H1 (cell line): ENCODE data around the gene LRRN1. TPM values are rescaled to one million over a fixed set of nuclear protein-coding genes. Genes with fewer than 3 reads are reported as not detected.

Source experiments
- CTCF ChIA-PET: fragments of 300-600 bp; sonication (Branson Sonifier 250); formaldehyde crosslinking; loops from one replicate; lab custom pipeline; 2021; ENCODE audit not compliant: partially characterized antibody; lab: Charles Lee
- POLR2A ChIA-PET: fragments of 300-600 bp; sonication (Branson Sonifier 250); formaldehyde crosslinking; loops from one replicate; lab custom pipeline; 2021; ENCODE audit warnings: inconsistent platforms; ENCODE audit not compliant: partially characterized antibody; lab: Charles Lee
- DNase-seq, 2 experiments: peaks; one replicate each; pipeline versions ENCODE4 v3.0.0 to v3.0.0-alpha.2; 2010 to 2022; ENCODE audit warnings: low spot score in 2 of 2, low read depth in 1 of 2, mixed read lengths in 1 of 2
- FAIRE-seq: peaks from 2 replicates; lab custom pipeline; 2011; peaks lifted over from hg19 to GRCh38; lab: Jason Lieb, UNC
- H2AFZ ChIP-seq: 2 replicates; pipeline ENCODE4 v1.8.1; 2012; ENCODE audit warnings: low read length, inconsistent platforms
- H2AK5ac ChIP-seq: 2 replicates; pipeline ENCODE4 v1.6.1; 2013; ENCODE audit warnings: low read depth, low read length
- H2BK120ac ChIP-seq: replicated peaks from 2 replicates; pipeline ENCODE3; 2013; ENCODE audit warnings: low read depth, low read length, inconsistent platforms
- H2BK12ac ChIP-seq: 2 replicates; pipeline ENCODE4 v1.6.1; 2013; ENCODE audit warnings: low read depth, low read length
- H2BK15ac ChIP-seq: 2 replicates; pipeline ENCODE4 v1.6.1; 2013; ENCODE audit warnings: low read length
- H2BK20ac ChIP-seq: 2 replicates; pipeline ENCODE4 v1.6.1; 2013; ENCODE audit warnings: low read length
- H2BK5ac ChIP-seq: 2 replicates; pipeline ENCODE4 v1.6.1; 2013; ENCODE audit warnings: low read depth, low read length
- H3K14ac ChIP-seq: 2 replicates; pipeline ENCODE4 v1.6.1; 2013; ENCODE audit warnings: inconsistent platforms; ENCODE audit not compliant: insufficient read length
- H3K18ac ChIP-seq: 2 replicates; pipeline ENCODE4 v1.6.1; 2013; ENCODE audit warnings: low read length; ENCODE audit errors: extremely low read depth
- H3K23ac ChIP-seq: 2 replicates; pipeline ENCODE4 v1.6.1; 2013; ENCODE audit warnings: inconsistent platforms; ENCODE audit not compliant: insufficient read length
- H3K23me2 ChIP-seq: 2 replicates; pipeline ENCODE4 v1.6.1; 2013; ENCODE audit warnings: low read depth, low read length
- H3K27ac ChIP-seq: 2 replicates; pipeline ENCODE4 v1.6.1; 2011; ENCODE audit warnings: low read depth, low read length, inconsistent platforms
- H3K27me3 ChIP-seq, 4 experiments: replicated peaks in 1 of 4; 1 replicate in 1 of 4; 2 replicates in 3 of 4; pipeline versions ENCODE4 v1.6.1 to v1.8.1; 2011 to 2013; ENCODE audit warnings: low read length in 3 of 4, mild to moderate bottlenecking in 3 of 4, inconsistent platforms in 2 of 4, mixed read lengths in 2 of 4, moderate library complexity in 1 of 4; ENCODE audit not compliant: control insufficient read depth in 3 of 4, insufficient read depth in 3 of 4; ENCODE audit errors: extremely low read depth in 1 of 4
- H3K36me3 ChIP-seq, 4 experiments: 2 replicates each; pipeline versions ENCODE4 v1.6.1 to v1.8.1; 2011 to 2013; ENCODE audit warnings: mild to moderate bottlenecking in 4 of 4, low read length in 3 of 4, moderate library complexity in 2 of 4, control low read depth in 1 of 4, inconsistent platforms in 1 of 4; ENCODE audit not compliant: insufficient read depth in 4 of 4, control insufficient read depth in 2 of 4
- H3K4ac ChIP-seq: replicated peaks from 2 replicates; pipeline ENCODE3; 2013; ENCODE audit warnings: low read length, low read depth, mixed read lengths, inconsistent platforms; ENCODE audit not compliant: insufficient read length
- H3K4me1 ChIP-seq, 4 experiments: replicated peaks in 1 of 4; 1 replicate in 1 of 4; 2 replicates in 3 of 4; pipeline versions ENCODE4 v1.6.1 to v1.8.1; 2011 to 2013; ENCODE audit warnings: low read length in 3 of 4, inconsistent platforms in 2 of 4, mixed read lengths in 1 of 4; ENCODE audit not compliant: insufficient read depth in 4 of 4, control insufficient read depth in 3 of 4
- H3K4me2 ChIP-seq, 2 experiments: 2 replicates each; pipeline versions ENCODE4 v1.6.1 to v1.8.1; 2011 to 2013; ENCODE audit warnings: low read depth in 2 of 2, low read length in 2 of 2, control low read depth in 1 of 2, inconsistent platforms in 1 of 2, mild to moderate bottlenecking in 1 of 2; ENCODE audit not compliant: insufficient read depth in 1 of 2
- H3K4me3 ChIP-seq, 4 experiments: fragments of 200-600, 300-600 bp in 1 of 4; sonication (generic), shearing (Covaris generic), sonication (Bioruptor Twin) in 1 of 4; 2 replicates each; pipeline versions ENCODE4 v1.5.1 to v1.8.1; 2011 to 2016; ENCODE audit warnings: low read length in 4 of 4, low read depth in 3 of 4, control low read depth in 2 of 4, inconsistent platforms in 2 of 4, mild to moderate bottlenecking in 2 of 4, mixed read lengths in 1 of 4, moderate library complexity in 1 of 4; ENCODE audit not compliant: insufficient read depth in 2 of 4; ENCODE audit errors: extremely low read depth in 1 of 4
- H3K56ac ChIP-seq: replicated peaks from 2 replicates; pipeline ENCODE3; 2013; ENCODE audit warnings: low read depth, mild to moderate bottlenecking, mixed read lengths, low read length, inconsistent platforms; ENCODE audit not compliant: insufficient read length
- H3K79me1 ChIP-seq: 2 replicates; pipeline ENCODE4 v1.6.1; 2013; ENCODE audit warnings: low read depth, low read length, control low read depth
- H3K79me2 ChIP-seq, 2 experiments: 2 replicates each; pipeline versions ENCODE4 v1.6.1 to v1.8.1; 2012 to 2013; ENCODE audit warnings: low read length in 2 of 2, mild to moderate bottlenecking in 2 of 2, inconsistent platforms in 1 of 2; ENCODE audit not compliant: insufficient read depth in 2 of 2, control insufficient read depth in 1 of 2
- H3K9ac ChIP-seq, 4 experiments: replicated peaks in 1 of 4; 1 replicate in 1 of 4; 2 replicates in 3 of 4; pipeline versions ENCODE4 v1.6.1 to v1.8.1; 2011 to 2013; ENCODE audit warnings: low read depth in 3 of 4, low read length in 3 of 4, control low read depth in 2 of 4, mild to moderate bottlenecking in 2 of 4, moderate library complexity in 2 of 4, inconsistent platforms in 1 of 4; ENCODE audit errors: extremely low read depth in 1 of 4
- H3K9me3 ChIP-seq, 2 experiments: 2 replicates each; pipeline versions ENCODE4 v1.6.1 to v1.8.1; 2012 to 2013; ENCODE audit warnings: mild to moderate bottlenecking in 2 of 2, moderate library complexity in 2 of 2, control low read depth in 1 of 2, inconsistent platforms in 1 of 2, low read depth in 1 of 2, low read length in 1 of 2, mixed read lengths in 1 of 2; ENCODE audit not compliant: insufficient read depth in 2 of 2
- H4K20me1 ChIP-seq, 2 experiments: replicated peaks in 1 of 2; 2 replicates each; pipeline versions ENCODE3 to v1.8.1; 2011 to 2013; ENCODE audit warnings: inconsistent platforms in 2 of 2, low read length in 2 of 2, mild to moderate bottlenecking in 1 of 2; ENCODE audit not compliant: insufficient read depth in 2 of 2, control insufficient read depth in 1 of 2
- H4K5ac ChIP-seq: 2 replicates; pipeline ENCODE4 v1.6.1; 2013; ENCODE audit warnings: low read length, low read depth, mixed read lengths, inconsistent platforms; ENCODE audit not compliant: insufficient read length
- H4K8ac ChIP-seq: 2 replicates; pipeline ENCODE4 v1.8.0; 2013; ENCODE audit warnings: mild to moderate bottlenecking, moderate library complexity, low read length, inconsistent platforms; ENCODE audit not compliant: insufficient read depth; ENCODE audit errors: extremely low read depth
- H4K91ac ChIP-seq: replicated peaks from 2 replicates; pipeline ENCODE3; 2013; ENCODE audit warnings: low read length, mixed read lengths, inconsistent platforms; ENCODE audit not compliant: insufficient read length
- ATF2 ChIP-seq: IDR thresholded peaks from 2 replicates; pipeline ENCODE4 v1.6.1; 2012; ENCODE audit warnings: low read length, inconsistent platforms
- BACH1 ChIP-seq: IDR thresholded peaks from 2 replicates; pipeline ENCODE4 v1.6.1; 2012; ENCODE audit warnings: low read length, improper control_type of control experiment
- CREB1 ChIP-seq: IDR thresholded peaks from 2 replicates; pipeline ENCODE4 v1.6.1; 2012; ENCODE audit warnings: inconsistent platforms
- EZH2 ChIP-seq: fragments of 200-600 bp; sonication (generic); IDR thresholded peaks from 2 replicates; pipeline ENCODE4 v1.7.1; 2012; ENCODE audit warnings: low read depth, mild to moderate bottlenecking, moderate library complexity, low read length, inconsistent platforms; ENCODE audit not compliant: severe bottlenecking
- HDAC6 ChIP-seq: IDR thresholded peaks from one replicate; pipeline ENCODE4 v1.7.1; 2012; ENCODE audit warnings: low read depth, mild to moderate bottlenecking, inconsistent platforms, low read length, moderate library complexity
- JUN ChIP-seq: IDR thresholded peaks from 2 replicates; pipeline ENCODE4 v1.6.1; 2011; ENCODE audit warnings: low read depth, mild to moderate bottlenecking, improper control_type of control experiment, low read length
- PHF8 ChIP-seq: fragments of 200-600 bp; sonication (generic); conservative IDR thresholded peaks from 2 replicates; pipeline ENCODE4 v1.7.1; 2012; ENCODE audit warnings: low read depth, mild to moderate bottlenecking, inconsistent platforms, low read length, moderate library complexity
- POLR2AphosphoS5 ChIP-seq: IDR thresholded peaks from 2 replicates; pipeline ENCODE4 v1.6.1; 2011; ENCODE audit warnings: low read depth, low read length
- SIX5 ChIP-seq: IDR thresholded peaks from 2 replicates; pipeline ENCODE4 v1.6.1; 2011; ENCODE audit warnings: mild to moderate bottlenecking, low read depth, low read length
- SRF ChIP-seq: IDR thresholded peaks from 2 replicates; pipeline ENCODE4 v1.6.1; 2011; ENCODE audit warnings: mild to moderate bottlenecking, low read depth, low read length, moderate library complexity
- WGBS, 2 experiments: shearing (Covaris generic) in 1 of 2; methylation state at CpG; one replicate each; pipeline versions ENCODE4 v1.1.6 to v1.1.7; 2013 to 2015; ENCODE audit warnings: low lambda C conversion rate in 2 of 2, mixed read lengths in 2 of 2, inconsistent platforms in 1 of 2, low coverage in 1 of 2, missing lambda C conversion rate in 1 of 2; ENCODE audit not compliant: insufficient replicate concordance in 2 of 2, insufficient coverage in 1 of 2, insufficient read length in 1 of 2; ENCODE audit errors: extremely low coverage in 1 of 2, missing lambda C conversion rate in 1 of 2; 5-methylcytosine and 5-hydroxymethylcytosine counted together
- polyA plus RNA-seq, 7 experiments: library from polyadenylated mRNA; depleted of rRNA in 3 of 7; stranded (reverse) in 5 of 7; unstranded in 2 of 7; fragments of >200 nt in 5 of 7; fragments of 200-250 nt in 2 of 7; gene quantifications; 1 replicate in 5 of 7; 2 replicates in 1 of 7; 4 replicates in 1 of 7; pipeline versions ENCODE4 v1.2.1 to v1.2.3, GENCODE V29; 2011 to 2013; ENCODE audit warnings: missing spikeins in 2 of 7, mixed read lengths in 2 of 7
- total RNA-seq: library from RNA; stranded (reverse); fragmentation: NEBNext Ultra II Directional; extraction: Animal tissue kit (Norgen Biotek cat#: 25700); gene quantifications from 2 replicates; pipeline ENCODE4 v1.2.1, GENCODE V29; 2021
- TF ChIP-seq, protein P1 (sequence below): IDR thresholded peaks from 2 replicates; pipeline ENCODE4 v1.6.1; 2011; ENCODE audit warnings: low read length, improper control_type of control experiment

LRRN1 gene
- total and polyA plus RNA-seq, 2 of the 8 experiments (the other 6 are each of a cell fraction or from before 2014, with no cell fraction given): 159 to 199 TPM

- no peak overlapping the region for H4K91ac ChIP-seq
- DNase-seq (no peak), FAIRE-seq (no peak)
- H4K20me1 ChIP-seq: no peaks in the 10 kb centered on the region
- ChIA-PET CTCF (interaction anchor here (2.1 kb wide), 1 partner anchor 105 kb away, joined by 4 read pairs; no protein-coding TSS in a partner anchor), POLR2A (no interaction called here)
- H3K27me3 ChIP-seq: no peaks in the 10 kb centered on the region
- no peak overlapping the region for H4K5ac ChIP-seq
- H3K4me3 ChIP-seq: no peak overlapping the region
- no peak overlapping the region for H2BK15ac ChIP-seq
- TF ChIP-seq POLR2AphosphoS5 (no peak), ATF2 (no peak), PHF8 (no peak), EZH2 (no peak), SRF (no peak), BACH1 (no peak), JUN (no peak), HDAC6 (no peak), SIX5 (no peak), CREB1 (no peak)
- TF ChIP-seq, protein P1, sequence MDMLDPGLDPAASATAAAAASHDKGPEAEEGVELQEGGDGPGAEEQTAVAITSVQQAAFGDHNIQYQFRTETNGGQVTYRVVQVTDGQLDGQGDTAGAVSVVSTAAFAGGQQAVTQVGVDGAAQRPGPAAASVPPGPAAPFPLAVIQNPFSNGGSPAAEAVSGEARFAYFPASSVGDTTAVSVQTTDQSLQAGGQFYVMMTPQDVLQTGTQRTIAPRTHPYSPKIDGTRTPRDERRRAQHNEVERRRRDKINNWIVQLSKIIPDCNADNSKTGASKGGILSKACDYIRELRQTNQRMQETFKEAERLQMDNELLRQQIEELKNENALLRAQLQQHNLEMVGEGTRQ: no peak
- no peak overlapping the region for H3K14ac ChIP-seq
- H3K23me2 ChIP-seq: no peaks in the 10 kb centered on the region
- H3K56ac ChIP-seq: no peak overlapping the region
- no peaks in the 10 kb centered on the region for H3K79me1 ChIP-seq
- WGBS, 2 experiments: 95% methylated on average over 4 of the region's 4 CpGs; no CpG with 5 or more reads in 1 of the 2 experiments
- H3K4me2 ChIP-seq: no peak overlapping the region
- no peak overlapping the region for H3K23ac ChIP-seq
- no peak overlapping the region for H2AFZ ChIP-seq
- H3K18ac ChIP-seq: no peak overlapping the region
- H3K9ac ChIP-seq: no peak overlapping the region
- no peak overlapping the region for H4K8ac ChIP-seq
- no peak overlapping the region for H2BK120ac ChIP-seq
- no peak overlapping the region for H2AK5ac ChIP-seq
- no peak overlapping the region for H3K4ac ChIP-seq
- H2BK12ac ChIP-seq: no peak overlapping the region
- H3K9me3 ChIP-seq: no peaks in the 10 kb centered on the region; a peak in 1 of 4 replicates
- no peaks in the 10 kb centered on the region for H3K4me1 ChIP-seq
- H2BK5ac ChIP-seq: no peak overlapping the region
- no peaks in the 10 kb centered on the region for H3K36me3 ChIP-seq
- H2BK20ac ChIP-seq: no peak overlapping the region
- no peak overlapping the region for H3K27ac ChIP-seq
- no peaks in the 10 kb centered on the region for H3K79me2 ChIP-seq
Measured at GRCh38 chr3:3893590-3893989, 94.4 kb downstream of the LRRN1 start.
